HCT116 (cell line): ENCODE results near the gene TJP2. TPM values are rescaled to one million over a fixed set of nuclear protein-coding genes. Genes with fewer than 3 reads are reported as not detected.

Source experiments
- ATAC-seq: fragments of 200-7000 bp; cut with Tn5 transposase; 2 replicates; pipeline ENCODE4 v1.9.1; 2020; ENCODE audit warnings: mild to moderate bottlenecking, moderate library complexity
- BruUV-seq: library from RNA; stranded (reverse); fragments of 400-500 nt; replicated peaks from 2 replicates; lab custom pipeline; 2021; lab: Mats Ljungman, UMichigan
- CTCF ChIA-PET: fragments of 300-600 bp; sonication (Branson Sonifier 250); formaldehyde crosslinking; loops from one replicate; lab custom pipeline; 2021; ENCODE audit warnings: antibody characterized with exemption; lab: Charles Lee
- POLR2A ChIA-PET: fragments of 300-600, 350-600 bp; sonication (Branson Sonifier 250); formaldehyde crosslinking; loops from one replicate; lab custom pipeline; 2021; ENCODE audit warnings: antibody characterized with exemption; lab: Charles Lee
- RAD21 ChIA-PET, 2 experiments: fragments of 300-600 bp; sonication (Branson Sonifier 250); formaldehyde crosslinking; loops; one replicate each; lab custom pipeline; 2023; ENCODE audit warnings: low total read pairs in 2 of 2; ENCODE audit not compliant: uncharacterized antibody in 2 of 2, unreplicated experiment in 2 of 2, low non-redundant PET in 1 of 2; lab: Charles Lee
- DNase-seq: peaks from one replicate; pipeline ENCODE4 v3.0.0-alpha.2; 2010; ENCODE audit warnings: low read depth, low spot score
- H2AFZ ChIP-seq: fragments of 200-600 bp; shearing (Covaris generic), sonication (generic); 2 replicates; pipeline ENCODE4 v1.6.1; 2017; ENCODE audit warnings: low read depth, mixed run types, mixed read lengths, antibody characterized with exemption, low read length; ENCODE audit not compliant: poor library complexity, severe bottlenecking
- H3K27ac ChIP-seq: 2 replicates; pipeline ENCODE4 v1.5.1; 2012; ENCODE audit warnings: low read depth, low read length
- H3K27me3 ChIP-seq: fragments of 200-600 bp; sonication (generic); 2 replicates; pipeline ENCODE4 v1.6.1; 2016; ENCODE audit warnings: mixed run types, low read length, mixed read lengths; ENCODE audit not compliant: insufficient read depth
- H3K36me3 ChIP-seq, 2 experiments: fragments of 200-500 bp in 1 of 2; fragments of 200-600 bp in 1 of 2; sonication (Bioruptor generic) in 1 of 2; sonication (generic) in 1 of 2; 2 replicates each; pipeline versions ENCODE4 v1.5.1 to v1.6.1; 2014 to 2016; ENCODE audit warnings: low read length in 2 of 2, inconsistent platforms in 1 of 2, mixed read lengths in 1 of 2, mixed run types in 1 of 2; ENCODE audit not compliant: insufficient read depth in 2 of 2, control insufficient read depth in 1 of 2
- H3K4me1 ChIP-seq, 2 experiments: fragments of 200-600 bp in 1 of 2; sonication (generic) in 1 of 2; 2 replicates each; pipeline versions ENCODE4 v1.5.1 to v1.6.1; 2012 to 2017; ENCODE audit warnings: low read length in 2 of 2, inconsistent platforms in 1 of 2, mild to moderate bottlenecking in 1 of 2, mixed read lengths in 1 of 2, mixed run types in 1 of 2, moderate library complexity in 1 of 2; ENCODE audit not compliant: insufficient read depth in 2 of 2, control insufficient read depth in 1 of 2
- H3K4me2 ChIP-seq: fragments of 200-600 bp; sonication (generic); 2 replicates; pipeline ENCODE4 v1.6.1; 2017; ENCODE audit warnings: mixed run types, low read length, mixed read lengths
- H3K4me3 ChIP-seq, 2 experiments: fragments of 200-600 bp in 1 of 2; sonication (generic) in 1 of 2; replicated peaks in 1 of 2; 2 replicates each; pipeline ENCODE4 v1.5.1; 2011 to 2016; ENCODE audit warnings: low read length in 2 of 2, control low read depth in 1 of 2, low read depth in 1 of 2, mild to moderate bottlenecking in 1 of 2, mixed read lengths in 1 of 2, mixed run types in 1 of 2
- H3K79me2 ChIP-seq: fragments of 200-600 bp; sonication (generic); 2 replicates; pipeline ENCODE4 v1.6.1; 2017; ENCODE audit warnings: mild to moderate bottlenecking, mixed run types, low read length, moderate library complexity, mixed read lengths; ENCODE audit not compliant: insufficient read depth
- H3K9ac ChIP-seq: fragments of 200-600 bp; sonication (generic); 2 replicates; pipeline ENCODE4 v1.6.1; 2016; ENCODE audit warnings: low read length, mixed read lengths
- H3K9me2 ChIP-seq: fragments of 200-600 bp; sonication (generic), shearing (Covaris generic); 2 replicates; pipeline ENCODE4 v1.6.1; 2017; ENCODE audit warnings: mixed run types, mild to moderate bottlenecking, moderate library complexity; ENCODE audit not compliant: insufficient read depth
- H3K9me3 ChIP-seq, 2 experiments: fragments of 200-500 bp in 1 of 2; fragments of 200-600 bp in 1 of 2; sonication (Bioruptor generic) in 1 of 2; sonication (generic) in 1 of 2; 2 replicates each; pipeline ENCODE4 v1.6.1; 2014 to 2017; ENCODE audit warnings: low read length in 2 of 2, mixed read lengths in 2 of 2, inconsistent platforms in 1 of 2, low read depth in 1 of 2, mild to moderate bottlenecking in 1 of 2, mixed run types in 1 of 2, moderate library complexity in 1 of 2; ENCODE audit not compliant: control insufficient read depth in 1 of 2, insufficient read depth in 1 of 2
- H4K20me1 ChIP-seq: fragments of 200-600 bp; sonication (generic), shearing (Covaris generic); 2 replicates; pipeline ENCODE4 v1.6.1; 2017; ENCODE audit warnings: mixed run types, mild to moderate bottlenecking, moderate library complexity; ENCODE audit not compliant: insufficient read depth
- CBX3 ChIP-seq: IDR thresholded peaks from 2 replicates; pipeline ENCODE4 v1.6.1; 2012; ENCODE audit warnings: low read depth
- CTCF ChIP-seq, 3 experiments: fragments of 200-600 bp in 1 of 3; sonication (generic) in 1 of 3; IDR thresholded peaks in 2 of 3; conservative IDR thresholded peaks in 1 of 3; 2 replicates each; pipeline ENCODE4 v1.5.1; 2012 to 2017; ENCODE audit warnings: low read depth in 2 of 3, low read length in 2 of 3, antibody characterized with exemption in 1 of 3, borderline replicate concordance in 1 of 3, control low read depth in 1 of 3, mild to moderate bottlenecking in 1 of 3, mixed read lengths in 1 of 3, mixed run types in 1 of 3, moderate library complexity in 1 of 3; ENCODE audit not compliant: insufficient read depth in 1 of 3
- EZH2 ChIP-seq: fragments of 200-600 bp; sonication (generic); IDR thresholded peaks from 2 replicates; pipeline ENCODE4 v1.6.1; 2017; ENCODE audit warnings: antibody characterized with exemption, mixed run types
- FOSL1 ChIP-seq: IDR thresholded peaks from 2 replicates; pipeline ENCODE4 v1.6.1; 2012; ENCODE audit warnings: low read depth
- JUND ChIP-seq: IDR thresholded peaks from 2 replicates; pipeline ENCODE4 v1.6.1; 2012
- MAX ChIP-seq: IDR thresholded peaks from 2 replicates; pipeline ENCODE4 v1.6.1; 2012
- POLR2A ChIP-seq: IDR thresholded peaks from 2 replicates; pipeline ENCODE4 v1.7.0; 2011; ENCODE audit warnings: borderline replicate concordance; ENCODE audit not compliant: insufficient read depth, insufficient read length; ENCODE audit errors: extremely low read depth
- RAD21 ChIP-seq: IDR thresholded peaks from 2 replicates; pipeline ENCODE4 v1.6.1; 2012; ENCODE audit warnings: low read depth, mild to moderate bottlenecking
- REST ChIP-seq: IDR thresholded peaks from 2 replicates; pipeline ENCODE4 v1.6.1; 2012; ENCODE audit warnings: low read depth
- SIN3A ChIP-seq: IDR thresholded peaks from 2 replicates; pipeline ENCODE4 v1.6.1; 2012; ENCODE audit warnings: low read depth
- SP1 ChIP-seq: IDR thresholded peaks from 2 replicates; pipeline ENCODE4 v1.6.1; 2012; ENCODE audit warnings: low read depth
- TCF7L2 ChIP-seq: IDR thresholded peaks from 2 replicates; pipeline ENCODE4 v1.7.0; 2011; ENCODE audit warnings: borderline replicate concordance, inconsistent platforms; ENCODE audit not compliant: insufficient read depth, insufficient read length; ENCODE audit errors: extremely low read depth
- YY1 ChIP-seq: IDR thresholded peaks from 2 replicates; pipeline ENCODE4 v1.6.1; 2011; ENCODE audit warnings: low read length, low read depth, moderate library complexity, mild to moderate bottlenecking; ENCODE audit not compliant: insufficient replicate concordance; ENCODE audit errors: extremely low read depth
- ZFX ChIP-seq: fragments of 450-650 bp; IDR thresholded peaks from 2 replicates; pipeline ENCODE4 v1.6.1; 2017
- ZNF274 ChIP-seq: fragments of 200-500 bp; sonication (Bioruptor generic); IDR thresholded peaks from 2 replicates; pipeline ENCODE4 v1.6.1; 2014; ENCODE audit warnings: mild to moderate bottlenecking, low read depth, low read length, inconsistent platforms
- intact Hi-C: fragments of 100-400 bp; cut with micrococcal nuclease; formaldehyde crosslinking; loops from 2 replicates; pipeline ENCODE4 v1.10.0; 2022
- total RNA-seq: library from RNA; stranded (reverse); gene quantifications from one replicate; pipeline ENCODE4 v1.2.1, GENCODE V29; 2021; ENCODE audit not compliant: unreplicated experiment

The TJP2 gene
- total RNA-seq, 1 experiment from 2014 or later = 39.7 TPM

- no peak overlapping the region for H2AFZ ChIP-seq
- H4K20me1 ChIP-seq = no peaks in the 10 kb centered on the region
- H3K9me3 ChIP-seq = no peaks in the 10 kb centered on the region
- RAD21 ChIA-PET = no interaction called here
- H3K9ac ChIP-seq = no peak overlapping the region
- no peak for DNase-seq
- H3K36me3 ChIP-seq = no peaks in the 10 kb centered on the region; a peak in 1 of 4 replicates
- H3K9me2 ChIP-seq = no peaks in the 10 kb centered on the region
- peaks cover 0 to 5% of the 10 kb centered on the region in 2 experiments; a peak in 3 of 4 replicates for H3K4me1 ChIP-seq
- H3K4me2 ChIP-seq = no peak overlapping the region
- CTCF ChIA-PET = no interaction called here
- POLR2A ChIA-PET = interaction anchor here (0.6 kb wide), 1 partner anchor 63 kb away, joined by 3 read pairs; no protein-coding TSS in a partner anchor
- H3K79me2 ChIP-seq = peaks cover 40% of the 10 kb centered on the region
- TF ChIP-seq JUND (no peak), ZNF274 (no peak), MAX (no peak), POLR2A (no peak), RAD21 (no peak), ZFX (no peak), EZH2 (no peak), CTCF (IDR thresholded peaks at IDR 0.05 in 2 of 3, conservative IDR thresholded peaks at IDR 0.05 in 1 of 3; ENCODE audit: borderline replicate concordance in 1 of 3, insufficient read depth in 1 of 3, low read depth in 2 of 3, low read length in 2 of 3) (no peak), REST (no peak), CBX3 (no peak), FOSL1 (no peak), YY1 (no peak), TCF7L2 (no peak), SP1 (no peak), SIN3A (no peak)
- TF ChIP-seq, all 23 proteins: peak for 0
- intact Hi-C loops = no loop called here
- no peaks in the 10 kb centered on the region for H3K27me3 ChIP-seq
- BruUV-seq = no TSS peak
- no peak overlapping the region for H3K27ac ChIP-seq
- no peak overlapping the region for H3K4me3 ChIP-seq
- no peak for ATAC-seq
Measured at GRCh38 chr9:69134412-69134811, 39.7 kb upstream of the TJP2 start.
